Measurements from ENCODE around the gene PTBP2.
A peak's percentile ranks its signal among the peaks of the same experiment; 100 is the strongest.
"Not testable (repeated sequence)": the region's sequence is repeated elsewhere in the genome, so short reads cannot be mapped to it uniquely, and the experiment has no call there.

Gene PTBP2

DNA sequence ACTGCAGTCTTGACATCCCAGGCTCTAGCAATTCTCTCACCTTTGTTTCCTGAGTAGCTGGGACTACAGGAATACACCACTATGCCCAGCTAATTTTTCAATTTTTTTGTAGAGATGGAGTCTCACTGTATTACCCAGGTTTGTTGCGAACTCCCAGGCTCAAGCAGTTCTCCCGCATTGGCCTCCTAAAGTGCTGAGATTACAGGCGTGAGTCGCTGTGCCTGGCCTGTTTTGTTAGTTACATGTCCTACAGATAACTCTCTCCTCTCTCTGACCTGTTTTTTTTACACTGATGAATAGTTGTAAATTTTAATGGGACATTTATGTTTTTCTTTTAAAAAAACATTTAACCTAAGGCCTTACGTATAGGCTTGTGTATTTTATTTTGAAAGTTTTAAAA, 19.8 kb downstream of the PTBP2 start:
- DNase-seq = no peak

- no peak for DNase-seq
These were observed 25.1 kb downstream of the PTBP2 start for GRCh38 chr1:96746440-96747420.

DNA sequence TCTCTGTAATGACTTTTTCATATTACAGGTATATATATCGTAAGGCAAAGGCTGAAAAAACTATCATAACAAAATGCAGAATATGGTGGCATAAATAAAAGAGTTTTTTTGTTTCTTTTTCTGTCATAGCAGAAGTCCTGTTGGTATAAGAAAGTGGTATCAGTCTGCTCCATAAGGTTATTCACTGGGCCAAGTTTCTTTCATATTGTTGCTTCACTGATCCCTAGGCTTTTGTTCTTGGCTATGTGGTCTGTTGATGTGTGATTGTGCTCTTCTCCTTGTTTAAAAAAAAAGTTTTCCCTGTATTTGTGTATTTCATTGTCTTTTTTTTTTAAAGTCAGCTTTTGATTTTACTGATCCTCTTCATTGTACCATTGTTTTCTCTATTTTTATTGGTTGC, 26.0 kb downstream of the PTBP2 start:
- no peak for DNase-seq

DNA sequence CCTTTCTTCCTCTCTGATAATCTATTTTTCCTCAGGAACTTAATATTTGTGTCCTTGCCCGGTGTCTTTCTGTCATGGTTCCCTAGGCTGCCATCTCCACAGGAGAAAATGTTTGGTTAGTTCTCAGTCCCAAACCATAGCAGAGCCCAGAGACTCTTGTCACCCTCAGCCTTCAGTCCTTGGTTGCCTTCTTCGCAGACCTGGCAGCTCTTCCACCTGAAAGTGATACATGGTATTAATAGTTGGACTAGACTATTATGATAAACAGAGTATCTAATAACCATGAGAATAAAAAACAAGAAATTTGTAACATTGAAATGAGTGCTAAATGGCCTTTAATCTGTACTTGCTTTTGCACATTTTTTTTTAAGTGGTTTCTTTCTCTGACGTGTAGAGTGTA, 26.5 kb downstream of the PTBP2 start:
- no peak for DNase-seq

DNA sequence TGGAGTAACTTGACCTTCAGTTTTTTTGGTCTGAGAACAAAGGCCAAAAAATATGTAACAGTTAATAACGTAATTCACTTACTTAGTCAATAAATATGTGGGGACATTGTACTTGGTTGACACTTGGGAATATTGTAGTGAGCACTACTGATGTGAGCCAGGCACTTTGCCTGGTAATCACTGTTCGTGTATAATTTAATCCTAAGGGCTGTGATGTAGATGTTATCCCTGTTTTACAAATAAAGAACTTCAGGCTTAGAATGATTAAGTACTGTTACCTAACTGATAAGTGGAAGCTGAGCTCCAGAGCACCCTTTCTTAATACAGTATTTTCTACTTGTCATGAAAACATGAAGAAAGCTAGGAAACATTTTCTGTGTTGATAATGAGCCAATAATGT, 28.0 kb downstream of the PTBP2 start:
- DNase-seq = no peak

GRCh38 chr1:96752394-96752793, 30.8 kb downstream of the PTBP2 start:
- DNase-seq = no peak

DNA sequence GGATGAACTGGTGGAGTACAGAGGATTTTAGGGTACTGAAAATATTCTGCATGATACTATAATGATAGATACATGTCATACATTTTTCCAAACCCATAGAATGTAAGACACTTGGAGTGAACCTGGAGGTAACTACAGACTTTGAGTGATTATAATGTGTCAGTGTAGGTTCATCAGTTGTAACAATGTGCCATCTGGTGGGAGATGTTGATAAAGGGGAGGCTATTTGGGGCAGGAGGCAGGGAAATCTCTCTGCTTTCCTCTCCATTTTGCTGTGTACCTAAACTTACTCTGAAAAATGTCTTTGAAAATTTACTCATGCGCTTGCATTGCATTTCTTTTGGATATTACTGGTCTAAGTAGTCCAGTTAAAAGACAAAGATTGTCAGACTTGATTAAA, 35.2 kb downstream of the PTBP2 start:
- DNase-seq = no peak

GRCh38 chr1:96762586-96762985, 41.0 kb downstream of the PTBP2 start:
- not testable (repeated sequence) for DNase-seq

- DNase-seq = no peak
These were observed 41.9 kb downstream of the PTBP2 start for GRCh38 chr1:96763514-96763913.

GRCh38 chr1:96764469-96764868, 42.9 kb downstream of the PTBP2 start:
- DNase-seq = no peak

DNA sequence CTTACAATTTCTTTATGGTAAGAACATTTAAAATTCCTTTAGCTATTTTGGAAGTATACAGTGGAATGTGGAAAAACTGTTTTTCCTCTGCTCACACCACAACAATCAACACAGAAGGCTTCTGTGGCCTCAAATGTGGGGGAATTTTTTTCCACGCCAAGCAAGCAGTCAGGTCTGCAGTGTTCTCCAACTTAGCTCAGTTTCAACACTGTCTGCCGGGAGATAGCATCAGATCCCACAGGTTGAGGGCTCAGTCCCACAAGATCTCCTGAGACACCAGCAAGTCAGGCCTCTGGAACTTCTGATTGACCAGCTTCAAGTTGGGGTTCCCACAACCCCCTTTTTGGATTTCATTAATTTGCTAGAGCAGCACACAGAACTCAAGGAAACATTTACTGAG, 50.3 kb downstream of the PTBP2 start:
- DNase-seq = no peak

DNA sequence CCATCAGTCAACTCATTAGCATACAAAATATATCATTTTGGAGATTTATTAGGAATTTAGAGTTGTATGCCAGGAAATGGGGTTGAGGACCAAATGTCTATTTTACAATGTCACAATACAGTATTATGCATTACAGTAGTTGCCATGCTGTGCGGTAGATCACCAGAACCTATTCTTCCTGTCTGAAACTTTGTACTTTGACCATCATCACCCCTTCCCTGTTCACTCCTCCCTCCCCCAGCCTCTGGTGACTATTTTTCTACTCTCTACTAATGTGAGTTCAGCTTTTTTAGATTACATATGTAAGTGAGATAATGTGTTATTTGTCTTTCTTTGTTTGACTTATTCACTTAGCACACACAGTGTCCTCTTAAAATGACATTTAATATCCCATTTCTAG, 50.8 kb downstream of the PTBP2 start:
- no peak for DNase-seq

DNA sequence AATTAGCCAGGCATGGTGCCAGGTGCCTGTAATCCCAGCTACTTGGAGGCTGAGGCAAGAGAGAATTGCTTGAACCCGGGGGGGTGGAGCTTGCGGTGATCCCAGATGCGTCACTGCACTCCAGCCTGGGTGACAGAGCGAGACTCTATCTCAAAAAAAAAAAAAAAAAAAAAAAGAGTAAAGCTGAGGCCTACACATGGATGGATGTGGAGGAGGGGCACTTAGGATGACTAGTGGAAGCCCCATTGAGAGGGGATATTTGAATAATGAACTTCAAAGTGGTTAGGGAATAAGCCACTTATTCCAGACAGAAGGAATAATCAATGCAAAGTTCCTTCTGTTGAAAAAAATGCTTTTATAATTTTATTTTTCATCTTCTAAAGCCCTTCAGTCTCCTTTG, 51.4 kb downstream of the PTBP2 start:
- DNase-seq = no peak

- DNase-seq = no peak
These were observed 60.6 kb downstream of the PTBP2 start for GRCh38 chr1:96782206-96782605.

GRCh38 chr1:96782856-96783255, 61.3 kb downstream of the PTBP2 start:
- DNase-seq = no peak

- DNase-seq = no peak
These were observed 69.0 kb downstream of the PTBP2 start for GRCh38 chr1:96790599-96790998.

- no peak for DNase-seq
These were observed 70.6 kb downstream of the PTBP2 start for GRCh38 chr1:96792220-96792619.

DNA sequence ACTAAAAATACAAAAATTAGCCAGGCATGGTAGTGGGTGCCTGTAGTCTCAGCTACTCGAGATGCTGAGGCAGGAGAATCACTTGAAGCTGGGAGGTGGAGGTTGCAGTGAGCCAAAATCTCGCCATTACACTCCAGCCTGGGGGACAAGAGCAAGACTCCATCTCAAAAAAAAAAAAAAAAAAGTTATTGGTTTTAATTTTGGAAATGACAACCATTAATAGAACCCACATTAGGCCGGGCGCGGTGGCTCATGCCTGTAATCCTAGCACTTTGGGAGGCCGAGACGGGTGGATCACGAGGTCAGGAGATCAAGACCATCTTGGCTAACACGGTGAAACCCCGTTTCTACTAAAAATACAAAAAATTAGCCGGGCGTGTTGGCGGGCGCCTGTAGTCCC, 80.1 kb downstream of the PTBP2 start:
- not testable (repeated sequence) for DNase-seq

DNA sequence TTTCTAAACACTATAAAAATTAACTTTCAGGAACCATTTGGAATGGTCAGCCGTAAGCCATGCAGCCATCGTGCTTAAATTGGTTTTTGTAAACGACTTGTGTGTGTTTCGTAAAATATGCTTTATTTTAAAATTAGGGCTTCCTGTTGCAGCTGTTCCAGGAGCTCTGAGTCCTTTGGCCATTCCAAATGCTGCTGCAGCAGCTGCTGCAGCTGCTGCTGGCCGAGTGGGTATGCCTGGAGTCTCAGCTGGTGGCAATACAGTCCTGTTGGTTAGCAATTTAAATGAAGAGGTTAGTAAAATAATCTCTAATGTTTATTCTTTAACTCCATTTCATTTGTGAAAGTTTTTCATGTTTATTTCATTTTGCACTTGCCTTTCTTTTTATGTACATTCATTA, 83.1 kb downstream of the PTBP2 start:
- DNase-seq = no peak

DNA sequence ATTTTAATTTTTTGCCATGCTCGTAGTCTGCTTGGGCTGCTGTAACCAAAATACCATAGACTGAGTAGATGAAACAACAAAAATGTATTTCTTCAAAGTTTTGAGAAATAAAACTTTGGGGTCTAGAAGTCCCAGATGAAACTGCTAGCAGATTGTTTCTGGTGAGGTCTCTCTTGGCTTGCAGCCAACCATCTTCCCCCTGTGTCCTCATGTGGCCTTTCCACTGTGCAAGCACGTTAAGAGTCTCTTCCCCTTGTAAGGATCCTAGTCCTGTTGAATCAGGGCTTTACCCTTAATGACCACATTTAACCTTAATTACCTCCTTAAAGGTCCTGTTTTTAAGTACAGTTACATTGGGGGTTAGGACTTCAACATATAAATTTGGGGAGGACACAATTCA, 86.6 kb downstream of the PTBP2 start:
- no peak for DNase-seq

DNA sequence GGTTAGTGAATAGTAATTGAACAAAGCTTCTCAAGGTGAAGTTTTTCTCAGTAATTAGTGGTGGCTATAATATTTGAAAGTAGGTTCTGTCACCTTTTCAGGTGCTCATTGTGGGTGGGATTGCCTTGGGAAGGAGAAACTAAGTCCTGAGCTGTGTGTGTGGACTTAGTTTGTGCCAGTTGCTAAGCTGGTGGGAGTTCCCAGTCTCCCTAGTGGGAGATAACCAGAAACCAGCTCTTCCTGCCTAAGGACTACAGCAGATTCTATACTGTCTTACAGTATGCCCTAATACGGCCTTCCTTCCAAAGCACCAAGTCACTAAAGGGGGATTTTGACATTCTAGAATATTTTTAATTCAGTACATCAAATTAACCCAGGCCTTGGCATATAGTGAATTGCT, 94.3 kb downstream of the PTBP2 start:
- DNase-seq = no peak

- no peak for DNase-seq
These were observed 98.5 kb downstream of the PTBP2 start for GRCh38 chr1:96820107-96820506.

DNA sequence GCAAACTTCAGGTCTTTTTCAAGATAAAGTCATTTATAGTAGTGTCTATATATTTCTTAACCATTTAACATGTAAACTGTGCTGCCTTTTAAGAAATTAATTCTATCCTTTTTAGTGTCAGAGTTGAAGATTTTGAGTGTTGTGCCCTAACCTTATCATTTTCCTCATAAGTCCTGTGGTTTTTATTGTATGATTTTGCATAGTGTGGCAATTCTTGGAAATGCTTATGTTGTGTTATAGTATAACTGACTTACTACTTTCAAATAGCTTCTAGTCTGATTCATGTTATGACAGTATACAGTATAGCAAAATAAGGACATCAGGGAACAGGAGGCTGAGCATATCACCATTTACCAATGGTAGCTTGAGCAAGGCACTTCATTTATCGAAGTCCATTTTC, 99.1 kb downstream of the PTBP2 start:
- peak in 1 of 5 experiments; percentile 17 for DNase-seq

- DNase-seq = no peak
These were observed 103.6 kb downstream of the PTBP2 start for GRCh38 chr1:96825231-96825630.
